ENCODE data around the gene RNF144A.

RNF144A gene

GRCh38 chr2:7027956-7028655 lies 110.9 kb downstream of the RNF144A start:
- no peak for DNase-seq

- no peak for DNase-seq
These were observed 111.6 kb downstream of the RNF144A start for GRCh38 chr2:7028846-7029245.

GRCh38 chr2:7029291-7030059 lies 112.3 kb downstream of the RNF144A start:
- DNase-seq = no peak

- no peak for DNase-seq
These were observed 113.6 kb downstream of the RNF144A start for GRCh38 chr2:7030810-7031209.

GRCh38 chr2:7031547-7032245 lies 114.5 kb downstream of the RNF144A start:
- peak; percentile 97 for DNase-seq

GRCh38 chr2:7032371-7032770 lies 115.2 kb downstream of the RNF144A start:
- no peak for DNase-seq

- DNase-seq = no peak
These were observed 116.1 kb downstream of the RNF144A start for GRCh38 chr2:7033136-7033960.

DNA sequence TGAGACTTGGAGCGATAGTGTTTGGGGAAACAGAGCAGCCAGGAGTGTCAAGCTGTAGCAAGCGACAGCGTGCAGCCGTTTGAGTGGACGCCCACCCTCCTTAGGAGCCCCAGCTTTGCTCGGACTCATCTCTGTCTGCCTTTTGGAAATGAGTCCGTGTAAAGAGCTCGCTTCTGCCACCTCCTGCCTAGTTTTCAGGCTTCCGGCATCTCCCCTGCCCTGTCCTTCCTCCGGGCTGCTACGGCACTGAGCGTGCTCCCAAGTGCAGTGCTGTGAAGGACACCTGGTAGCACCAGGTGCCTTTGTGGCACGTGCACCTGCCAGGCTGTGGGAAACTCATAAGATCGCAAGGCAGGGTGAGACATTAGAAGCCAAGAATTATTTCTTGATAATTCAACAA lies 117.1 kb downstream of the RNF144A start:
- DNase-seq = no peak

GRCh38 chr2:7035884-7036283 lies 118.7 kb downstream of the RNF144A start:
- no peak for DNase-seq

GRCh38 chr2:7037340-7038333 lies 120.4 kb downstream of the RNF144A start:
- peak; percentile 28 for DNase-seq

- no peak for DNase-seq
These were observed 123.3 kb downstream of the RNF144A start for GRCh38 chr2:7040547-7040946.

GRCh38 chr2:7041421-7041820 lies 124.2 kb downstream of the RNF144A start:
- no peak for DNase-seq

DNA sequence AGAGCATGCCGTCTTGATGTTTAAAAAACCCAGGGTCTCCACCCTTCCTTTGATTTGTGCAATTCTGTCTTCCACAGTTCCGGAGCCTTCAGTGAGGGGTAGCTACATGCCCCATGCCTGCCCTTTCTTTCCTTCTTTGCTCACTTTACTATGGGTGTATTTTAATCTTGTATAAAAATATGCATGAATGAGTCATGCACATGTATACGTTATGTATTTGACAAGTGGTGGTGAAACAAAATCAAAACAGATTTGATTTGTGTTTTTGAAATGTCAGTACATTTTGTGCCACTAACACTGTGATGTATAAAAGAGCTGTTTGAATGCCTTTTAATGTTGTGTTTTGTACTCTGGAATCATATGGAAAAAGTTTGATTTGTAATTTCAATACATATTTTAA lies 126.5 kb downstream of the RNF144A start:
- DNase-seq = no peak

- no peak for DNase-seq
These were observed 127.3 kb downstream of the RNF144A start for GRCh38 chr2:7044253-7045250.

GRCh38 chr2:7045601-7046590 lies 128.7 kb downstream of the RNF144A start:
- DNase-seq = no peak

GRCh38 chr2:7047661-7048060 lies 130.4 kb downstream of the RNF144A start:
- DNase-seq = no peak

DNA sequence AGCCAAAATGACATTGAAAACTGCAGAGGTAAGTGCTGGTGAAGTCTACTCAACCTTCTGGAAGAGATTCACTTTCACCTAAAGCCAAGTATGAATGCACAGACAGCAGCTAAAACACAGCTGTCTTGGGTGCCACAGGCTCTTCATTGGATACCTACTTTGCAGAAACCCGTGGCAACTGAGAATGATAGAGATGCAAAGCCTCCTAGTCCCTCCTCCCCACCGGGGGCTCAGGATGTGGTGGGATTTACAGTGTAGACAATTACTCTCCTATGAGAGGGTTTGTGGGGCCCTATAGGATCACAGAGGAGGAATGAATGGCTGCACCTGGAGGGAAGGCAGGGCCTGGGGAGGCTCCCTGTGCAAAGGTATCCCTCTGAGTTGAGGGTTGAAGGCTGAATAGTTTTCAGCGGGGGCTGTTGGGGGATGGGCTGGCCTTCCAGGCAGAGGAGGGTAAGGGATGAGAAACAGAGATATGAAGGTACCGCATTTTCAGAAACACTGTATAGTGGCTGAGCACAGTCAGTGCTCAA lies 131.6 kb downstream of the RNF144A start:
- DNase-seq = no peak

- no peak for DNase-seq
These were observed 135.2 kb downstream of the RNF144A start for GRCh38 chr2:7052404-7052803.
